Kidney epithelial cell (primary cell): Measurements from ENCODE around the gene UVRAG. TPM values are rescaled to one million over a fixed set of nuclear protein-coding genes. Genes with fewer than 3 reads are reported as not detected.

Experiments used
- DNase-seq: peaks from one replicate; pipeline ENCODE4 v3.0.0-alpha.2; 2010; ENCODE audit warnings: low read depth
- H3K27me3 ChIP-seq: 2 replicates; pipeline ENCODE4 v1.6.0; 2011; ENCODE audit warnings: low read length; ENCODE audit not compliant: control insufficient read depth, insufficient read depth
- H3K36me3 ChIP-seq: 2 replicates; pipeline ENCODE4 v1.5.1; 2011; ENCODE audit warnings: low read length; ENCODE audit not compliant: control insufficient read depth, insufficient read depth
- H3K4me3 ChIP-seq: 2 replicates; pipeline ENCODE4 v1.5.1; 2011; ENCODE audit warnings: low read depth, mild to moderate bottlenecking, control low read depth, low read length
- CTCF ChIP-seq: IDR thresholded peaks from 2 replicates; pipeline ENCODE4 v1.5.1; 2011; ENCODE audit warnings: mild to moderate bottlenecking, moderate library complexity, low read length, control low read depth, inconsistent platforms; ENCODE audit not compliant: insufficient read depth, poor library complexity, severe bottlenecking
- total RNA-seq: library from RNA; depleted of rRNA; stranded (reverse); fragments of >200 nt; gene quantifications from 2 replicates; pipeline ENCODE4 v1.2.3, GENCODE V29; 2015

The UVRAG gene
- total RNA-seq, 1 donor from 2014 or later, result 16.2 TPM

GRCh38 chr11:75911459-75911858 lies 96.4 kb downstream of the UVRAG start:
- no peaks in the 10 kb centered on the region for H3K27me3 ChIP-seq
- DNase-seq, result no peak
- no peaks in the 10 kb centered on the region for H3K36me3 ChIP-seq
- H3K4me3 ChIP-seq, result no peak overlapping the region
- TF ChIP-seq CTCF, result no peak

- H3K36me3 ChIP-seq, result no peaks in the 10 kb centered on the region
- no peak for DNase-seq
- TF ChIP-seq CTCF, result no peak
- H3K27me3 ChIP-seq, result no peaks in the 10 kb centered on the region
- H3K4me3 ChIP-seq, result no peak overlapping the region
Measured at GRCh38 chr11:75913984-75914383, 99.0 kb downstream of the UVRAG start.

GRCh38 chr11:75916882-75917281 lies 101.9 kb downstream of the UVRAG start:
- H3K36me3 ChIP-seq, result no peaks in the 10 kb centered on the region
- H3K27me3 ChIP-seq, result no peaks in the 10 kb centered on the region
- no peak for TF ChIP-seq CTCF
- H3K4me3 ChIP-seq, result no peak overlapping the region
- no peak for DNase-seq

GRCh38 chr11:75918331-75918730 lies 103.3 kb downstream of the UVRAG start:
- no peaks in the 10 kb centered on the region for H3K36me3 ChIP-seq
- no peak for TF ChIP-seq CTCF
- H3K4me3 ChIP-seq, result no peak overlapping the region
- no peak for DNase-seq
- no peaks in the 10 kb centered on the region for H3K27me3 ChIP-seq

- Histone ChIP-seq H3K27me3 (no peaks in the 10 kb centered on the region), H3K4me3 (no peak overlapping the region), H3K36me3 (no peaks in the 10 kb centered on the region)
- TF ChIP-seq CTCF, result no peak
- DNase-seq, result no peak
Measured at GRCh38 chr11:75919525-75919924, 104.5 kb downstream of the UVRAG start.

- no peaks in the 10 kb centered on the region for H3K27me3 ChIP-seq
Measured at GRCh38 chr11:75920848-75921247, 105.8 kb downstream of the UVRAG start.

More at GRCh38 chr11:75920848-75921247, 105.8 kb downstream of the UVRAG start:
- TF ChIP-seq CTCF, result no peak
- no peak overlapping the region for H3K4me3 ChIP-seq
- no peak for DNase-seq
- H3K36me3 ChIP-seq, result no peaks in the 10 kb centered on the region
